IPS DF 4.7 (cell line): ENCODE measurements around the gene RSPH10B.
"Not testable (repeated sequence)": the region's sequence is repeated elsewhere in the genome, so short reads cannot be mapped to it uniquely, and the experiment has no call there.

Source experiments
- DNase-seq: peaks from one replicate; pipeline ENCODE4 v3.0.0-alpha.2; 2013; ENCODE audit warnings: low spot score; ENCODE audit errors: extremely low read depth

RSPH10B gene

GRCh38 chr7:5930290-5930689 is 40.2 kb downstream of the RSPH10B start:
- DNase-seq: not testable (repeated sequence)

- not testable (repeated sequence) for DNase-seq
Observed at GRCh38 chr7:5926263-5926870, 44.1 kb downstream of the RSPH10B start.

- DNase-seq: not testable (repeated sequence)
Observed at GRCh38 chr7:5924630-5925029, 45.9 kb downstream of the RSPH10B start.

- not testable (repeated sequence) for DNase-seq
Observed at GRCh38 chr7:5924180-5924579, 46.3 kb downstream of the RSPH10B start.

- not testable (repeated sequence) for DNase-seq
Observed at GRCh38 chr7:5916529-5916928, 54.0 kb downstream of the RSPH10B start.

- not testable (repeated sequence) for DNase-seq
Observed at GRCh38 chr7:5908835-5909234, 61.7 kb downstream of the RSPH10B start.

GRCh38 chr7:5904726-5905125 is 65.8 kb downstream of the RSPH10B start:
- not testable (repeated sequence) for DNase-seq

GRCh38 chr7:5903002-5903401 is 67.5 kb downstream of the RSPH10B start:
- not testable (repeated sequence) for DNase-seq

- DNase-seq: not testable (repeated sequence)
Observed at GRCh38 chr7:5898480-5899224, 71.8 kb downstream of the RSPH10B start, which contains the start of gene CCZ1. Gene CCZ1 (plus strand): TSS chr7:5898733. CDS start chr7:5898800, 67 bp downstream.

- DNase-seq: not testable (repeated sequence)
Observed at GRCh38 chr7:5897369-5897919, 73.0 kb downstream of the RSPH10B start.

GRCh38 chr7:5892498-5892897 is 78.0 kb downstream of the RSPH10B start:
- no peak for DNase-seq

GRCh38 chr7:5890244-5890643 is 80.2 kb downstream of the RSPH10B start:
- not testable (repeated sequence) for DNase-seq

GRCh38 chr7:5888021-5888420 is 82.5 kb downstream of the RSPH10B start:
- DNase-seq: not testable (repeated sequence)

- not testable (repeated sequence) for DNase-seq
Observed at GRCh38 chr7:5884431-5884830, 86.1 kb downstream of the RSPH10B start.

- not testable (repeated sequence) for DNase-seq
Observed at GRCh38 chr7:5880106-5880505, 90.4 kb downstream of the RSPH10B start.

- not testable (repeated sequence) for DNase-seq
Observed at GRCh38 chr7:5879591-5879990, 90.9 kb downstream of the RSPH10B start.
